ENCODE measurements around the gene CGB3. TPM values are rescaled to one million over a fixed set of nuclear protein-coding genes. Genes with fewer than 3 reads are reported as not detected.

CGB3 gene
- total and polyA plus RNA-seq, 2 of the 4 experiments (the other 2 are of a cell fraction), result not detected

- Histone ChIP-seq H2AK5ac (ENCODE audit: low read depth, low read length) (peak overlapping the region; percentile 93), H3K14ac (replicated peaks; ENCODE audit: low read depth, low read length) (peak overlapping the region; percentile 93), H2BK20ac (ENCODE audit: low read depth, low read length) (no peak overlapping the region), H3K56ac (ENCODE audit: extremely low read depth, insufficient read depth, low read length) (peak overlapping the region; percentile 63), H4K5ac (ENCODE audit: low read depth, low read length) (peak overlapping the region; percentile 41; the same call in 1 of the 2 replicates), H3K27ac (ENCODE audit: insufficient read depth, low read length) (peak overlapping the region; percentile 85), H3K4me1 (ENCODE audit: control insufficient read depth, insufficient read depth, low read length) (peaks cover 12% of the 10 kb centered on the region), H2BK15ac (ENCODE audit: low read depth, low read length) (0 out of 3 replicates have a peak overlapping the region, but pooled peaks have one; percentile 12), H3K4ac (ENCODE audit: low read depth, low read length) (peak overlapping the region; percentile 93), H4K20me1 (ENCODE audit: insufficient read depth, low read length) (peaks cover 22% of the 10 kb centered on the region), H4K8ac (ENCODE audit: low read depth in 2 of 2, low read length in 2 of 2) (peak overlapping the region; percentile 48 to 70), H3K18ac (ENCODE audit: low read depth, low read length) (no peak overlapping the region), H3K9me1 (ENCODE audit: insufficient read depth, low read length) (0 out of 2 replicates have a peak, but pooled peaks cover 3% of the 10 kb centered on the region), H3K27me3 (ENCODE audit: control insufficient read depth, insufficient read depth, low read length) (no peaks in the 10 kb centered on the region), H2BK120ac (ENCODE audit: low read depth, low read length) (peak overlapping the region; percentile 45; the same call in 1 of the 2 replicates), H4K91ac (ENCODE audit: insufficient read depth, low read depth, low read length) (peak overlapping the region; percentile 91), H3K9ac (ENCODE audit: low read depth, low read length) (peak overlapping the region; percentile 92), H3K36me3 (ENCODE audit: control insufficient read depth, insufficient read depth, low read length) (peaks cover 21% of the 10 kb centered on the region), H3K23ac (ENCODE audit: low read depth, low read length) (peak overlapping the region; percentile 94), H2AK9ac (replicated peaks; ENCODE audit: low read depth, low read length, poor library complexity) (peak overlapping the region; percentile 94), H2AFZ (replicated peaks; ENCODE audit: low read length, poor library complexity) (peak overlapping the region; percentile 88), H3K79me1 (ENCODE audit: low read depth in 1 of 2, low read length in 2 of 2) (peaks cover 21 to 72% of the 10 kb centered on the region in 2 experiments), H2BK5ac (ENCODE audit: low read depth, low read length, poor library complexity, severe bottlenecking) (peak overlapping the region; percentile 77), H3K9me3 (ENCODE audit: control insufficient read depth, insufficient read depth, low read length) (no peaks in the 10 kb centered on the region), H3K4me2 (ENCODE audit: low read depth, low read length) (peak overlapping the region; percentile 89), H3K4me3 (ENCODE audit: insufficient read depth, low read depth, low read length) (peak overlapping the region; percentile 78)
- TF ChIP-seq NFE2L2 (IDR thresholded peaks at IDR 0.05; ENCODE audit: low read depth, low read length) (no peak), SMC3 (IDR thresholded peaks at IDR 0.05; ENCODE audit: low read depth, low read length) (no peak), MAFK (IDR thresholded peaks at IDR 0.05; ENCODE audit: low read depth, low read length) (no peak), RAD21 (IDR thresholded peaks at IDR 0.05; ENCODE audit: low read length) (no peak), CHD1 (IDR thresholded peaks at IDR 0.05; ENCODE audit: low read depth, low read length) (no peak), BHLHE40 (IDR thresholded peaks at IDR 0.05; ENCODE audit: low read depth, low read length) (no peak), ELK1 (IDR thresholded peaks at IDR 0.05; ENCODE audit: borderline replicate concordance, low read depth, low read length) (no peak), RFX5 (IDR thresholded peaks at IDR 0.05; ENCODE audit: low read depth, low read length) (no peak), MXI1 (IDR thresholded peaks at IDR 0.05; ENCODE audit: borderline replicate concordance, low read depth, low read length) (peak; percentile 64; the same call in 1 of the 2 replicates), POLR2A (IDR thresholded peaks at IDR 0.05; ENCODE audit: low read depth, low read length) (peak; percentile 64; the same call in 1 of the 2 replicates), MAZ (IDR thresholded peaks at IDR 0.05; ENCODE audit: borderline replicate concordance, low read depth, low read length) (peak; percentile 61; the same call in 1 of the 2 replicates)
- in situ Hi-C loops (cut with MboI; ENCODE audit: low sequenced_read_pairs), result no loop called here
- DNase-seq, result peak; percentile 83
- intact Hi-C loops (cut with micrococcal nuclease), result loop anchor here (5.0 to 10.0 kb wide), 3 partner anchors 65 to 213 kb away; partner anchors contain the start of genes CGB7 and KCNA7
- ATAC-seq (ENCODE audit: low read depth), result peak; percentile 67
- 0% methylated on average over 4 of the region's 8 CpGs; no CpG with 5 or more reads in 1 of the 2 experiments for whole genome bisulfite sequencing, 2 experiments (ENCODE audit: extremely low coverage in 2 of 2, insufficient read length in 1 of 2)
- ChIA-PET POLR2A (ENCODE audit: unreplicated experiment) (interaction anchor here (0.6 to 1.1 kb wide), 2 partner anchors 25 to 136 kb away, joined by 3 to 8 read pairs; no protein-coding TSS in a partner anchor), CTCF (interaction anchor here (0.6 to 1.9 kb wide), 3 partner anchors 13 to 156 kb away, joined by 3 to 5 read pairs (median 5); partner anchors contain the start of gene HSD17B14)
- no TSS peak for BruUV-seq (replicated peaks)
- dilution Hi-C loops (cut with HindIII; ENCODE audit: low sequenced_read_pairs, unreplicated experiment), result no loop called here
Measured at GRCh38 chr19:48991873-48992580, 32.1 kb downstream of the CGB3 start.

Data from IMR-90 (cell line).